DOHH2 (cell line): ENCODE data around the gene PP2D1.

ENCODE experiments used
- CTCF ChIP-seq: fragments of 200-600 bp; sonication (generic); IDR thresholded peaks from one replicate; pipeline ENCODE4 v1.5.1; 2014; ENCODE audit warnings: antibody characterized with exemption, mild to moderate bottlenecking, low read depth, low read length; ENCODE audit not compliant: poor library complexity, severe bottlenecking
- EZH2phosphoT487 ChIP-seq: fragments of 200-600 bp; sonication (generic); IDR thresholded peaks from 2 replicates; pipeline ENCODE4 v1.6.1; 2017; ENCODE audit warnings: borderline replicate concordance, mild to moderate bottlenecking, antibody characterized with exemption, low read length, moderate library complexity, mixed read lengths

GRCh38 chr3:20051123-20051806 is 39.2 kb upstream of the PP2D1 start:
- TF ChIP-seq CTCF = no peak
- TF ChIP-seq EZH2phosphoT487 = no peak
